Liver (tissue), 3 donors: Measurements from ENCODE around the gene FZR1.

Source experiments
- EGR1 ChIP-seq, 2 donors: IDR thresholded peaks; 2 replicates each; pipeline ENCODE4 v1.6.1; 2016 to 2018; ENCODE audit warnings: antibody characterized with exemption in 2 of 2, low read depth in 2 of 2
- FOXA1 ChIP-seq: IDR thresholded peaks from 2 replicates; pipeline ENCODE4 v1.6.1; 2016; ENCODE audit warnings: antibody characterized with exemption
- GABPA ChIP-seq, 2 donors: IDR thresholded peaks in 1 of 2; conservative IDR thresholded peaks in 1 of 2; 2 replicates each; pipeline ENCODE4 v1.6.1; 2016; ENCODE audit warnings: antibody characterized with exemption in 2 of 2, mild to moderate bottlenecking in 1 of 2, moderate library complexity in 1 of 2
- HNF4G ChIP-seq: IDR thresholded peaks from 2 replicates; pipeline ENCODE4 v1.6.1; 2016; ENCODE audit warnings: antibody characterized with exemption
- JUND ChIP-seq, 2 donors: IDR thresholded peaks; 2 replicates each; pipeline ENCODE4 v1.6.1; 2016; ENCODE audit warnings: antibody characterized with exemption in 2 of 2
- MAX ChIP-seq: IDR thresholded peaks from 2 replicates; pipeline ENCODE4 v1.6.1; 2016; ENCODE audit warnings: antibody characterized with exemption
- REST ChIP-seq: IDR thresholded peaks from 2 replicates; pipeline ENCODE4 v1.6.1; 2016; ENCODE audit warnings: antibody characterized with exemption, mild to moderate bottlenecking
- TAF1 ChIP-seq: conservative IDR thresholded peaks from 2 replicates; pipeline ENCODE4 v1.6.1; 2016; ENCODE audit warnings: antibody characterized with exemption, mild to moderate bottlenecking
- YY1 ChIP-seq: IDR thresholded peaks from 2 replicates; pipeline ENCODE4 v1.6.1; 2016; ENCODE audit warnings: antibody characterized with exemption, mild to moderate bottlenecking
- TF ChIP-seq, protein P1 (sequence below): fragments of 150-350 bp; IDR thresholded peaks from 2 replicates; pipeline ENCODE4 v1.5.1; 2017; ENCODE audit warnings: improper control_type of control experiment, low read depth, low read length; ENCODE audit not compliant: missing input control
- TF ChIP-seq, protein P2 (sequence below): IDR thresholded peaks from 2 replicates; pipeline ENCODE4 v1.6.1; 2016; ENCODE audit warnings: antibody characterized with exemption
- donor health status: healthy.
- donor health status: healthy.

DNA sequence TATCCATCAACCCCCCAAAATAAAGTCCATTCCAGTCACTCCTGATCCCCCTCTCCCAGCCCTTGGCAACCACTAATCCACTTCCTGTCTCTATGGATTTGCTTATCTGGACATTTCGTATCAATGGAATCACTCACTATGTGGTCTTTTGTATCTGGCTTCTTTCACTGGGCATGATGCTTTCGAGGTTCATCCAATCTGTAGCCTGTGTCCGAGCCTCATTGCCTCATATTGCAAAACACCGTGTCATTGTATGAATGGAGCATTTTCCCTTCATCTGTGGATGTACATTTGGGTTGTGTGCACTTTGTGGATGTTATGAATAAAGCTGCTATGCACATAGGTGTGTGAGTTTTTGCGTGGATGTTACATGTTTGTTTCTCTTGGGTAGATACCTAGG lies 1.4 kb upstream of the FZR1 start:
- TF ChIP-seq, protein P1, sequence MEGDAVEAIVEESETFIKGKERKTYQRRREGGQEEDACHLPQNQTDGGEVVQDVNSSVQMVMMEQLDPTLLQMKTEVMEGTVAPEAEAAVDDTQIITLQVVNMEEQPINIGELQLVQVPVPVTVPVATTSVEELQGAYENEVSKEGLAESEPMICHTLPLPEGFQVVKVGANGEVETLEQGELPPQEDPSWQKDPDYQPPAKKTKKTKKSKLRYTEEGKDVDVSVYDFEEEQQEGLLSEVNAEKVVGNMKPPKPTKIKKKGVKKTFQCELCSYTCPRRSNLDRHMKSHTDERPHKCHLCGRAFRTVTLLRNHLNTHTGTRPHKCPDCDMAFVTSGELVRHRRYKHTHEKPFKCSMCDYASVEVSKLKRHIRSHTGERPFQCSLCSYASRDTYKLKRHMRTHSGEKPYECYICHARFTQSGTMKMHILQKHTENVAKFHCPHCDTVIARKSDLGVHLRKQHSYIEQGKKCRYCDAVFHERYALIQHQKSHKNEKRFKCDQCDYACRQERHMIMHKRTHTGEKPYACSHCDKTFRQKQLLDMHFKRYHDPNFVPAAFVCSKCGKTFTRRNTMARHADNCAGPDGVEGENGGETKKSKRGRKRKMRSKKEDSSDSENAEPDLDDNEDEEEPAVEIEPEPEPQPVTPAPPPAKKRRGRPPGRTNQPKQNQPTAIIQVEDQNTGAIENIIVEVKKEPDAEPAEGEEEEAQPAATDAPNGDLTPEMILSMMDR, result no peak
- TF ChIP-seq HNF4G, result no peak
- no peak for TF ChIP-seq GABPA (IDR thresholded peaks at IDR 0.05 in 1 of 2, conservative IDR thresholded peaks at IDR 0.05 in 1 of 2)
- no peak for TF ChIP-seq REST
- TF ChIP-seq EGR1 (IDR thresholded peaks at IDR 0.05; ENCODE audit: low read depth in 2 of 2), result no peak
- TF ChIP-seq MAX, result no peak
- no peak for TF ChIP-seq FOXA1
- TF ChIP-seq TAF1, result no peak
- TF ChIP-seq JUND (IDR thresholded peaks at IDR 0.05), result no peak
- TF ChIP-seq, protein P2, sequence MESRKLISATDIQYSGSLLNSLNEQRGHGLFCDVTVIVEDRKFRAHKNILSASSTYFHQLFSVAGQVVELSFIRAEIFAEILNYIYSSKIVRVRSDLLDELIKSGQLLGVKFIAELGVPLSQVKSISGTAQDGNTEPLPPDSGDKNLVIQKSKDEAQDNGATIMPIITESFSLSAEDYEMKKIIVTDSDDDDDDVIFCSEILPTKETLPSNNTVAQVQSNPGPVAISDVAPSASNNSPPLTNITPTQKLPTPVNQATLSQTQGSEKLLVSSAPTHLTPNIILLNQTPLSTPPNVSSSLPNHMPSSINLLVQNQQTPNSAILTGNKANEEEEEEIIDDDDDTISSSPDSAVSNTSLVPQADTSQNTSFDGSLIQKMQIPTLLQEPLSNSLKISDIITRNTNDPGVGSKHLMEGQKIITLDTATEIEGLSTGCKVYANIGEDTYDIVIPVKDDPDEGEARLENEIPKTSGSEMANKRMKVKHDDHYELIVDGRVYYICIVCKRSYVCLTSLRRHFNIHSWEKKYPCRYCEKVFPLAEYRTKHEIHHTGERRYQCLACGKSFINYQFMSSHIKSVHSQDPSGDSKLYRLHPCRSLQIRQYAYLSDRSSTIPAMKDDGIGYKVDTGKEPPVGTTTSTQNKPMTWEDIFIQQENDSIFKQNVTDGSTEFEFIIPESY, result no peak
- no peak for TF ChIP-seq YY1
